A549 (cell line): Measurements from ENCODE around the gene IL17D. TPM values are rescaled to one million over a fixed set of nuclear protein-coding genes. Genes with fewer than 3 reads are reported as not detected.

Experiments
- ATAC-seq, 2 experiments: fragments of 200-7000 bp in 1 of 2; fragments of >200 bp in 1 of 2; cut with Nextera tagmentation in 1 of 2; cut with Tn5 transposase in 1 of 2; 3 replicates each; pipeline versions ENCODE4 v1.8.0 to v1.9.1; 2018 to 2020; ENCODE audit warnings: mild to moderate bottlenecking in 1 of 2, moderate library complexity in 1 of 2
- CTCF ChIA-PET: fragments of 300-600 bp; sonication (Branson Sonifier 250); formaldehyde crosslinking; extraction: SDS; loops from one replicate; lab custom pipeline; 2021; ENCODE audit warnings: antibody characterized with exemption, inconsistent platforms; lab: Yijun Ruan, JAX
- POLR2A ChIA-PET: fragments of 350-600 bp; formaldehyde crosslinking; extraction: SDS; loops from one replicate; lab custom pipeline; 2021; ENCODE audit warnings: antibody characterized with exemption, inconsistent platforms; lab: Yijun Ruan, JAX
- DNase-seq, 2 experiments: peaks; one replicate each; pipeline versions ENCODE4 v3.0.0 to v3.0.0-alpha.2; 2011 to 2016; ENCODE audit warnings: low read depth in 1 of 2, low spot score in 1 of 2
- FAIRE-seq: peaks from 2 replicates; lab custom pipeline; 2011; peaks lifted over from hg19 to GRCh38; lab: Jason Lieb, UNC
- H3K27ac ChIP-seq, 2 experiments: fragments of >200 bp; sonication (Bioruptor Twin); formaldehyde crosslinking; 3 replicates each; pipeline ENCODE4 v1.5.1; 2016 to 2017
- H3K4me1 ChIP-seq: fragments of >200 bp; sonication (Bioruptor Twin); formaldehyde crosslinking; 3 replicates; pipeline ENCODE4 v1.6.1; 2016
- H3K4me2 ChIP-seq: fragments of >200 bp; sonication (Bioruptor Twin); formaldehyde crosslinking; 3 replicates; pipeline ENCODE4 v1.6.1; 2016
- H3K4me3 ChIP-seq: fragments of >200 bp; sonication (Bioruptor Twin); formaldehyde crosslinking; 3 replicates; pipeline ENCODE4 v1.5.1; 2016
- H3K9me3 ChIP-seq: fragments of >200 bp; sonication (Bioruptor Twin); formaldehyde crosslinking; 3 replicates; pipeline ENCODE4 v1.6.1; 2016
- BHLHE40 ChIP-seq: IDR thresholded peaks from 2 replicates; pipeline ENCODE4 v1.6.1; 2012; ENCODE audit warnings: low read depth, low read length, inconsistent platforms
- CEBPB ChIP-seq, 2 experiments: fragments of >200 bp in 1 of 2; sonication (Bioruptor Twin) in 1 of 2; formaldehyde crosslinking in 1 of 2; IDR thresholded peaks; 2 replicates each; pipeline ENCODE4 v1.6.1; 2012 to 2016
- FOSL2 ChIP-seq, 2 experiments: fragments of 450-650 bp in 1 of 2; fragments of >200 bp in 1 of 2; sonication (Bioruptor Twin) in 1 of 2; formaldehyde crosslinking; IDR thresholded peaks; 2 replicates each; pipeline versions ENCODE4 v1.5.0 to v1.6.1; 2016 to 2020; ENCODE audit warnings: mild to moderate bottlenecking in 1 of 2, moderate library complexity in 1 of 2
- KDM5A ChIP-seq: fragments of 200-600 bp; sonication (generic); IDR thresholded peaks from 2 replicates; pipeline ENCODE4 v1.6.1; 2016; ENCODE audit warnings: antibody characterized with exemption, mild to moderate bottlenecking
- NR3C1 ChIP-seq: fragments of >200 bp; sonication (Bioruptor Twin); formaldehyde crosslinking; IDR thresholded peaks from 3 replicates; pipeline ENCODE4 v1.6.1; 2017
- POLR2A ChIP-seq: IDR thresholded peaks from 2 replicates; pipeline ENCODE4 v1.6.1; 2012; ENCODE audit warnings: mild to moderate bottlenecking, low read length
- ZNF302 ChIP-seq: fragments of 250-450 bp; sonication (Bioruptor Pico); IDR thresholded peaks from 2 replicates; pipeline ENCODE4 v1.9.0; 2021; ENCODE audit warnings: inconsistent platforms, mild to moderate bottlenecking, moderate library complexity
- WGBS: methylation state at CpG from one replicate; pipeline ENCODE4 v1.1.6; 2017; ENCODE audit errors: missing lambda C conversion rate; 5-methylcytosine and 5-hydroxymethylcytosine counted together
- polyA plus RNA-seq, 4 experiments: library from polyadenylated mRNA; depleted of rRNA in 3 of 4; stranded (reverse); fragments of >200 nt; fragmentation: RNase III in 1 of 4; extraction: RNeasy Plus Mini Kit Qiagen cat#74134 plus additional on column Dnase treatment in 1 of 4; gene quantifications; 2 replicates in 3 of 4; 3 replicates in 1 of 4; pipeline ENCODE4 v1.2.3, GENCODE V29; 2011 to 2017
- TF ChIP-seq, protein P1 (sequence below): fragments of >200 bp; sonication (Bioruptor Twin); formaldehyde crosslinking; IDR thresholded peaks from 3 replicates; pipeline ENCODE4 v1.5.1; 2016
- TF ChIP-seq, protein P2 (sequence below): fragments of 250-450 bp; sonication (Bioruptor Pico); IDR thresholded peaks from 2 replicates; pipeline ENCODE4 v1.5.0; 2021; ENCODE audit warnings: mild to moderate bottlenecking, moderate library complexity, borderline replicate concordance

IL17D gene
- polyA plus RNA-seq, 2 of the 4 experiments (the other 2 are of a cell fraction) = 0.30 to 0.44 TPM

DNA sequence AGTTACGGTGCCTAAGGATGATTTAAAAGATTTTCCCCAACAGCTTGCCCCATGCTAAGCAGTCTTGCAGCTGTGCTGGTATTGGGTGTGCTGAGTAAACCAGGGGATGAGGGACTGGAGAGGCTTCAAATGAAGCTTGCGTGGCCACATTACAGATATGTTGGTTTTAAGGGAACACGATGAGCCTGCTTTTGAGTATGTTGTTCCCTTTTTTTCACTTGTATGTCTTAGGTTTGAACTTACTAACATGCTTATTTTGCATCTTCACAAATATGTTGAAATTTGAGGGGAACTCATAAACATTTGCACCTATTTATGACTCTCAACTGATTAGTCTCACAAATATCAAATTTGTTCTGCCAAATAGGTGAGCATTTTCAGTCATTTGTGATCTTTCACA is 2.0 kb upstream of the IL17D start:
- no peak for FAIRE-seq
- CTCF ChIA-PET = interaction anchor here (0.6 to 1.5 kb wide), 3 partner anchors 9 to 1022 kb away, joined by 3 to 4 read pairs (median 3); no protein-coding TSS in a partner anchor

DNA sequence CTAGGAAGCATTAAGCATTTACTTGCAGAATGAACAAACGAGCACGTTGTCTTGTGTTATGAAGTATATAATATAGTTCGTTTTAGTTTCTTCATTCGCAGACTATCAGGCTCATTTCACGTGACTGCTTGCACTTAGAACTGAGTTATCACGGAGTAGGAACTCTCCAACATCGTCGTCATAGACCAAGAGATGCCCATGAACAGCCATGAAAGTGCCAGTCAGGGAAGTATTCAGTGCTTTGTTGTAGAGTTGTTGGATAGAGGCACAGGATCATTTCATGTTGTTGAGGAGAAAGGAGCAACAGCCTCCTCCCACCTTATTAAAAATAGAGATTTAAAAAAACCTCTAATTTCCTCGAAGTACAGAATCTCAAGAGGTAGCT is 977 bp upstream of the IL17D start:
- TF ChIP-seq ZNF302 (CRISPR knock-in tag) = no peak
- DNase-seq (no peak), FAIRE-seq (no peak), ATAC-seq (no peak)
- Histone ChIP-seq H3K4me3 (peak overlapping the region; percentile 63), H3K27ac (peak overlapping the region; percentile 62 to 96; a peak in 4 of 6 replicates), H3K4me1 (peaks cover 10% of the 10 kb centered on the region), H3K9me3 (no peaks in the 10 kb centered on the region), H3K4me2 (peak overlapping the region; percentile 80)
- ChIA-PET CTCF (interaction anchor here (1.1 kb wide), 1 partner anchor 12 kb away, joined by 3 read pairs; no protein-coding TSS in a partner anchor), POLR2A (no interaction called here)
- WGBS = 81% methylated on average over 9 of the region's 9 CpGs

More for the DNA sequence above, 2.0 kb upstream of the IL17D start:
- Histone ChIP-seq H3K4me2 (no peak overlapping the region), H3K27ac (no peak overlapping the region)
- 94% methylated on average over 3 of the region's 3 CpGs for WGBS
- DNase-seq = no peak
- TF ChIP-seq POLR2A (no peak), CEBPB (IDR thresholded peaks at IDR 0.05) (no peak), NR3C1 (no peak), FOSL2 (IDR thresholded peaks at IDR 0.05) (no peak), FOSL2 (CRISPR knock-in tag; IDR thresholded peaks at IDR 0.05) (no peak)
- TF ChIP-seq, all 56 proteins: peak for 0
- POLR2A ChIA-PET = no interaction called here
- H3K4me3 ChIP-seq = no peak overlapping the region
- H3K9me3 ChIP-seq = no peaks in the 10 kb centered on the region
- peaks cover 10% of the 10 kb centered on the region for H3K4me1 ChIP-seq
- ATAC-seq = no peak

DNA sequence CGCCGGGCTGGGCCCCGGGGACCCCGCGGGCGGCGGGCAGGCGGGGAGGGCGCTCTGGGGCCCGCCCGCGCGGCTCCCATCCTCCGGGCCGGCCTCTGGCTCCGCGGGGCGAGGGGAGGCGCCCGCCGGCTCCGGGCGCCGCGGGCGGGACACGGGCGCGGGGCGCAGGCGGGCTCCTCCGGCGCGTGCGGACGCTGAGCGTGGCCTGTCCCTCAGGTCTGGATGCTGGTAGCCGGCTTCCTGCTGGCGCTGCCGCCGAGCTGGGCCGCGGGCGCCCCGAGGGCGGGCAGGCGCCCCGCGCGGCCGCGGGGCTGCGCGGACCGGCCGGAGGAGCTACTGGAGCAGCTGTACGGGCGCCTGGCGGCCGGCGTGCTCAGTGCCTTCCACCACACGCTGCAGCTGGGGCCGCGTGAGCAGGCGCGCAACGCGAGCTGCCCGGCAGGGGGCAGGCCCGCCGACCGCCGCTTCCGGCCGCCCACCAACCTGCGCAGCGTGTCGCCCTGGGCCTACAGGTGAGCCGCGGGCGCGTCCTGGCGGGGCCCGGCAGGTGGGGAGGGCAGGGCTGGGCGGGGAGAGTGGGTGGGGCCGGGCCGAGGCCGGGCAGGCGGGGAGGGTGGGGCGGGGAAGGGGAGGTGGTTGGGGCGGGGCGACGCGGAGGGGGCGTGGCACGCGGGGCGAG is 420 bp downstream of the IL17D start:
- H3K9me3 ChIP-seq = no peaks in the 10 kb centered on the region
- H3K4me1 ChIP-seq = peaks cover 10% of the 10 kb centered on the region
- ChIA-PET CTCF (interaction anchor here (0.6 to 1.5 kb wide), 10 partner anchors 12 to 566 kb away, joined by 3 to 4 read pairs (median 3); no protein-coding TSS in a partner anchor), POLR2A (interaction anchor here (0.7 kb wide), 2 partner anchors 32 to 284 kb away, joined by 4 to 8 read pairs; no protein-coding TSS in a partner anchor)
- peak overlapping the region; percentile 80; the same call in 2 of the 3 replicates for H3K4me2 ChIP-seq
- DNase-seq (peak; percentile 70 to 75), FAIRE-seq (no peak), ATAC-seq (peak; percentile 91 to 95)
- peak overlapping the region; percentile 62 to 96; a peak in 5 of 6 replicates for H3K27ac ChIP-seq
- H3K4me3 ChIP-seq = peak overlapping the region; percentile 63
- WGBS = no CpG with 5 or more reads among the region's 98 CpGs
- TF ChIP-seq, protein P1, sequence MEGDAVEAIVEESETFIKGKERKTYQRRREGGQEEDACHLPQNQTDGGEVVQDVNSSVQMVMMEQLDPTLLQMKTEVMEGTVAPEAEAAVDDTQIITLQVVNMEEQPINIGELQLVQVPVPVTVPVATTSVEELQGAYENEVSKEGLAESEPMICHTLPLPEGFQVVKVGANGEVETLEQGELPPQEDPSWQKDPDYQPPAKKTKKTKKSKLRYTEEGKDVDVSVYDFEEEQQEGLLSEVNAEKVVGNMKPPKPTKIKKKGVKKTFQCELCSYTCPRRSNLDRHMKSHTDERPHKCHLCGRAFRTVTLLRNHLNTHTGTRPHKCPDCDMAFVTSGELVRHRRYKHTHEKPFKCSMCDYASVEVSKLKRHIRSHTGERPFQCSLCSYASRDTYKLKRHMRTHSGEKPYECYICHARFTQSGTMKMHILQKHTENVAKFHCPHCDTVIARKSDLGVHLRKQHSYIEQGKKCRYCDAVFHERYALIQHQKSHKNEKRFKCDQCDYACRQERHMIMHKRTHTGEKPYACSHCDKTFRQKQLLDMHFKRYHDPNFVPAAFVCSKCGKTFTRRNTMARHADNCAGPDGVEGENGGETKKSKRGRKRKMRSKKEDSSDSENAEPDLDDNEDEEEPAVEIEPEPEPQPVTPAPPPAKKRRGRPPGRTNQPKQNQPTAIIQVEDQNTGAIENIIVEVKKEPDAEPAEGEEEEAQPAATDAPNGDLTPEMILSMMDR = peak; percentile 19; the same call in 2 of the 3 replicates
- no peak for TF ChIP-seq KDM5A
- TF ChIP-seq FOSL2 (IDR thresholded peaks at IDR 0.05) = no peak
- TF ChIP-seq FOSL2 (CRISPR knock-in tag; IDR thresholded peaks at IDR 0.05) = no peak
- TF ChIP-seq BHLHE40 = no peak
- TF ChIP-seq POLR2A = 0 out of 2 replicates have a peak, but pooled peaks have one; percentile 17

DNA sequence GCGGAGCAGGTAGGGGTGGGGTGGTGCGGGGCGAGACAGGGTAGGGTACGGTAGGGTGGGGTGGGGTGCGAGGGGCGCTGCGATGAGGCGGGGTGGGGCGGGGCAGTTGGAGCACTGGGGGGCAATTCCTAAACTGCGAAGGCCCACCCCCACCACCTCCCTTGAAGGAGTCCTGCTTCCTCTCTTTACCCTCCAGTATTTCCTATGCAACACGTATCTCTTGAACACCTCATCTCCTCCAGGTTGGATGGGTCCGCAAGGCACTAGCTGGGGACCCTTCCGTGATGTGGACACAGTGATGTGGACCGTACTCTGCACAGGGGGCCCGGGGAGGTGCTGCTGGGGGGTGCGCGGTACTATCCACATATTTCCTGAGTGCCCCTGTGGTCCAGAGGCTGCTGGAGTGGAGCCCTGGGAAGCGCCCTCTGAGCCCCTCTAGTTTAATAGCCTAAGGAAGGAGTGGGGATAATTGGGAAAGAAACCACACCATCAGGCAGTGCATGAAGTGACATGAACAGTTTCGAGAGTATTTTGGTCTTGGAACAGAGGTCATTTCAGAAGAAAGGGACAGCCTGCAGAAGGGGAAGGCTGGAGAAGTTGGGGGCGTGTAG is 1.1 kb downstream of the IL17D start:
- CTCF ChIA-PET = interaction anchor here (0.9 to 1.7 kb wide), 7 partner anchors 24 to 523 kb away, joined by 3 to 4 read pairs (median 3); no protein-coding TSS in a partner anchor
- ATAC-seq (peak; percentile 42 to 58), FAIRE-seq (no peak)

More for the DNA sequence above, 1.1 kb downstream of the IL17D start:
- H3K4me3 ChIP-seq = peak overlapping the region; percentile 63
- WGBS = 70% methylated on average over 8 of the region's 20 CpGs
- TF ChIP-seq, protein P2, sequence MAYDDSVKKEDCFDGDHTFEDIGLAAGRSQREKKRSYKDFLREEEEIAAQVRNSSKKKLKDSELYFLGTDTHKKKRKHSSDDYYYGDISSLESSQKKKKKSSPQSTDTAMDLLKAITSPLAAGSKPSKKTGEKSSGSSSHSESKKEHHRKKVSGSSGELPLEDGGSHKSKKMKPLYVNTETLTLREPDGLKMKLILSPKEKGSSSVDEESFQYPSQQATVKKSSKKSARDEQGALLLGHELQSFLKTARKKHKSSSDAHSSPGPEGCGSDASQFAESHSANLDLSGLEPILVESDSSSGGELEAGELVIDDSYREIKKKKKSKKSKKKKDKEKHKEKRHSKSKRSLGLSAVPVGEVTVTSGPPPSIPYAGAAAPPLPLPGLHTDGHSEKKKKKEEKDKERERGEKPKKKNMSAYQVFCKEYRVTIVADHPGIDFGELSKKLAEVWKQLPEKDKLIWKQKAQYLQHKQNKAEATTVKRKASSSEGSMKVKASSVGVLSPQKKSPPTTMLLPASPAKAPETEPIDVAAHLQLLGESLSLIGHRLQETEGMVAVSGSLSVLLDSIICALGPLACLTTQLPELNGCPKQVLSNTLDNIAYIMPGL = no peak
- DNase-seq = no peak
- no peaks in the 10 kb centered on the region for H3K9me3 ChIP-seq
- peak overlapping the region in 1 of 2 experiments; percentile 96; a peak in 3 of 6 replicates for H3K27ac ChIP-seq
- H3K4me2 ChIP-seq = peak overlapping the region; percentile 80; the same call in 2 of the 3 replicates
- peaks cover 16% of the 10 kb centered on the region for H3K4me1 ChIP-seq
- POLR2A ChIA-PET = no interaction called here
